ENCODE data around the gene SNRNP25. TPM values are rescaled to one million over a fixed set of nuclear protein-coding genes. Genes with fewer than 3 reads are reported as not detected.
A peak's percentile ranks its signal among the peaks of the same experiment; 100 is the strongest.

The SNRNP25 gene
- total RNA-seq, 4 donors from 2014 or later = 22.0 to 33.6 (median 25.7) TPM

GRCh38 chr16:65745-66144 lies 12.1 kb downstream of the SNRNP25 start:
- TF ChIP-seq EP300 (IDR thresholded peaks at IDR 0.05) = no peak
- peak in 1 of 2 donors; percentile 72 for TF ChIP-seq POLR2AphosphoS5 (IDR thresholded peaks at IDR 0.05)
- peak in 2 of 3 experiments; percentile 93 to 94 for TF ChIP-seq CTCF (IDR thresholded peaks at IDR 0.05)
- no peak for TF ChIP-seq POLR2A (IDR thresholded peaks at IDR 0.05; ENCODE audit: low read depth)
- Histone ChIP-seq H3K27ac (replicated peaks in 1 of 4) (no peak overlapping the region), H3K4me1 (peaks cover 52 to 60% (median 56%) of the 10 kb centered on the region in 4 donors), H3K9me3 (no peaks in the 10 kb centered on the region), H3K27me3 (no peaks in the 10 kb centered on the region), H3K36me3 (peaks cover 33 to 46% (median 43%) of the 10 kb centered on the region in 4 donors), H3K4me3 (no peak overlapping the region)
- DNase-seq (ENCODE audit: extremely low spot score) = peak; percentile 96
- WGBS = 14% methylated on average over 17 of the region's 17 CpGs
- intact Hi-C loops (cut with DNase I) = loop anchor here (1.0 kb wide), 1 partner anchor 32 kb away; no protein-coding TSS in a partner anchor

GRCh38 chr16:66309-67182 lies 12.9 kb downstream of the SNRNP25 start:
- Histone ChIP-seq H3K4me1 (peaks cover 59 to 68% (median 64%) of the 10 kb centered on the region in 4 donors), H3K4me3 (no peak overlapping the region), H3K27me3 (no peaks in the 10 kb centered on the region), H3K27ac (replicated peaks in 1 of 4) (peak overlapping the region in 3 of 4 donors; percentile 31 to 59 (median 56)), H3K9me3 (no peaks in the 10 kb centered on the region), H3K36me3 (peaks cover 25 to 38% (median 35%) of the 10 kb centered on the region in 4 donors)
- WGBS = 65% methylated on average over 8 of the region's 13 CpGs
- TF ChIP-seq CTCF (IDR thresholded peaks at IDR 0.05) = no peak
- TF ChIP-seq POLR2AphosphoS5 (IDR thresholded peaks at IDR 0.05) = no peak
- no peak for TF ChIP-seq EP300 (IDR thresholded peaks at IDR 0.05)
- no peak for TF ChIP-seq POLR2A (IDR thresholded peaks at IDR 0.05; ENCODE audit: low read depth)
- no peak for DNase-seq (ENCODE audit: extremely low spot score)
- intact Hi-C loops (cut with DNase I) = no loop called here

GRCh38 chr16:67183-67791 lies 13.7 kb downstream of the SNRNP25 start:
- H3K36me3 ChIP-seq = peaks cover 21 to 30% (median 27%) of the 10 kb centered on the region in 4 donors
- no peaks in the 10 kb centered on the region for H3K27me3 ChIP-seq
- peak overlapping the region; percentile 31 to 59 (median 56) for H3K27ac ChIP-seq (replicated peaks in 1 of 4)
- WGBS = 73% methylated on average over 9 of the region's 10 CpGs
- peaks cover 61 to 73% (median 67%) of the 10 kb centered on the region in 4 donors for H3K4me1 ChIP-seq
- H3K9me3 ChIP-seq = no peaks in the 10 kb centered on the region
- TF ChIP-seq EP300 (IDR thresholded peaks at IDR 0.05) = no peak
- TF ChIP-seq POLR2AphosphoS5 (IDR thresholded peaks at IDR 0.05) = no peak
- no peak for TF ChIP-seq POLR2A (IDR thresholded peaks at IDR 0.05; ENCODE audit: low read depth)
- TF ChIP-seq CTCF (IDR thresholded peaks at IDR 0.05) = no peak
- H3K4me3 ChIP-seq = peak overlapping the region in 1 of 4 donors; percentile 3
- intact Hi-C loops (cut with DNase I) = no loop called here
- no peak for DNase-seq (ENCODE audit: extremely low spot score)

GRCh38 chr16:67884-68789 lies 14.5 kb downstream of the SNRNP25 start:
- Histone ChIP-seq H3K36me3 (peaks cover 14 to 22% (median 19%) of the 10 kb centered on the region in 4 donors), H3K4me1 (peaks cover 67 to 80% (median 74%) of the 10 kb centered on the region in 4 donors), H3K4me3 (peak overlapping the region in 2 of 4 donors; percentile 3 to 12), H3K27me3 (no peaks in the 10 kb centered on the region), H3K27ac (replicated peaks in 1 of 4) (peak overlapping the region; percentile 55 to 94 (median 58)), H3K9me3 (no peaks in the 10 kb centered on the region)
- no peak for DNase-seq (ENCODE audit: extremely low spot score)
- TF ChIP-seq POLR2AphosphoS5 (IDR thresholded peaks at IDR 0.05) = peak in 1 of 2 donors; percentile 5
- TF ChIP-seq EP300 (IDR thresholded peaks at IDR 0.05) = no peak
- no peak for TF ChIP-seq CTCF (IDR thresholded peaks at IDR 0.05)
- no peak for TF ChIP-seq POLR2A (IDR thresholded peaks at IDR 0.05; ENCODE audit: low read depth)
- WGBS = 75% methylated on average over 18 of the region's 27 CpGs
- intact Hi-C loops (cut with DNase I) = no loop called here

Measured in esophagus muscularis mucosa (tissue), 4 donors.